Measurements from ENCODE around the gene TMEM139.

TMEM139 gene

DNA sequence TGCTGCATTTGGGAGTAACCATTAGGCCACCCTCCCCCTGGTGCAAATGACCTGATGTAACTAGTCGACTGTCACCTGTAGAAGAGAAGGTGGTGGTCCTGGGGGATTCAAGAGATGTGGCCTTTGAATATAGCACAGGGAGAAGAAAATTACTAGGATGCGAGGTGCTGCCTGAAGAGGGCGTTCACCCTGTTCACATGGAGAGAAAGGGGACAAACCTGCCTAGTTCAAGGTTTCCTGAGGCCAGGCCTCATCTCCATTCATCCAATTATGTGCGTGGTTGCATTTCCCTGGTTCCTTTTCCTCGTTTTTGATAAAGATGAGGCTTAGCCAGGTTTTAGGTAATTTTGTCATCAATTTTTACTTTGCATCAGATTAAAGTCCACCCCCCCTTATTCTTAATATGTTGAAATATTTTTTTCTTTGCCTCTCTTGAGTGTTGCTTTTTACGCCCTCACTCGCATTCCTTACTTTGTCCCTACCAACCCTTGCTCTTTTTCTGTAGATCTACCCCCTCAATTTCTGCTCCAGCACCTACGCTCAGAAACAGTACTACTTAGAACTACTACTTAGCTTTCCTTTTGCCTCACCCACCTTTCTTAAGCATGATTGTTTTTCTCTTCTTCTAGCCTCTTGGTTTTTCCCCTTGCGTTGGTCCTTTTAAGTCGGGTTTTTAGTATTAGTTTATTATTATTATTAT, 44.9 kb downstream of the TMEM139 start:
- no peak for DNase-seq

GRCh38 chr7:143331179-143331801, 46.5 kb downstream of the TMEM139 start:
- DNase-seq = peak in 1 of 2 donors; percentile 47

GRCh38 chr7:143334244-143334643, 49.5 kb downstream of the TMEM139 start:
- no peak for DNase-seq

DNA sequence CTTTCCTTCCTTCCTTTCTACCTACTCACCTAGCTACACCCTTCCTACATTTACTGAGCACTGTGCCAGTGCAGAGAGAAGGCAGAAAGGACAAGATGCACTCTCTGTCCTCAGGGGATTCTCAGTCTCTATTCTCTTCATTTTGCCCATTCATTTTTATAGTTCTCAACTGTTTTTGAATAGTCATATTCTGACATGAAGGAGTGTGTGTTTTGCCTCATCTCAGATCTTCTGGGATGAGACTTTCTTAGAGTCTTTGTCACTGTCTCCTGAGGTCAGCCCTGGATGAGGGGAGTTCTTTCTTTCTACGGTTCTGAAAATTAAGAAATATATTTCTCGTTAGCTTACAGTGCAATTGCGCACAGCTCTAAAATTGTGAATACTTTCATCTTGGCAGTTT, 52.5 kb downstream of the TMEM139 start:
- DNase-seq = no peak
